H1 (cell line): ENCODE results near the gene ASAP2. TPM values are rescaled to one million over a fixed set of nuclear protein-coding genes. Genes with fewer than 3 reads are reported as not detected.

Experiments
- CTCF ChIA-PET: fragments of 300-600 bp; sonication (Branson Sonifier 250); formaldehyde crosslinking; loops from one replicate; lab custom pipeline; 2021; ENCODE audit not compliant: partially characterized antibody; lab: Charles Lee
- POLR2A ChIA-PET: fragments of 300-600 bp; sonication (Branson Sonifier 250); formaldehyde crosslinking; loops from one replicate; lab custom pipeline; 2021; ENCODE audit warnings: inconsistent platforms; ENCODE audit not compliant: partially characterized antibody; lab: Charles Lee
- DNase-seq, 2 experiments: peaks; one replicate each; pipeline versions ENCODE4 v3.0.0 to v3.0.0-alpha.2; 2010 to 2022; ENCODE audit warnings: low spot score in 2 of 2, low read depth in 1 of 2, mixed read lengths in 1 of 2
- FAIRE-seq: peaks from 2 replicates; lab custom pipeline; 2011; peaks lifted over from hg19 to GRCh38; lab: Jason Lieb, UNC
- H2AFZ ChIP-seq: 2 replicates; pipeline ENCODE4 v1.8.1; 2012; ENCODE audit warnings: low read length, inconsistent platforms
- H2AK5ac ChIP-seq: 2 replicates; pipeline ENCODE4 v1.6.1; 2013; ENCODE audit warnings: low read depth, low read length
- H2BK120ac ChIP-seq: replicated peaks from 2 replicates; pipeline ENCODE3; 2013; ENCODE audit warnings: low read depth, low read length, inconsistent platforms
- H2BK12ac ChIP-seq: 2 replicates; pipeline ENCODE4 v1.6.1; 2013; ENCODE audit warnings: low read depth, low read length
- H2BK15ac ChIP-seq: 2 replicates; pipeline ENCODE4 v1.6.1; 2013; ENCODE audit warnings: low read length
- H2BK20ac ChIP-seq: 2 replicates; pipeline ENCODE4 v1.6.1; 2013; ENCODE audit warnings: low read length
- H2BK5ac ChIP-seq: 2 replicates; pipeline ENCODE4 v1.6.1; 2013; ENCODE audit warnings: low read depth, low read length
- H3K14ac ChIP-seq: 2 replicates; pipeline ENCODE4 v1.6.1; 2013; ENCODE audit warnings: inconsistent platforms; ENCODE audit not compliant: insufficient read length
- H3K18ac ChIP-seq: 2 replicates; pipeline ENCODE4 v1.6.1; 2013; ENCODE audit warnings: low read length; ENCODE audit errors: extremely low read depth
- H3K23ac ChIP-seq: 2 replicates; pipeline ENCODE4 v1.6.1; 2013; ENCODE audit warnings: inconsistent platforms; ENCODE audit not compliant: insufficient read length
- H3K23me2 ChIP-seq: 2 replicates; pipeline ENCODE4 v1.6.1; 2013; ENCODE audit warnings: low read depth, low read length
- H3K27ac ChIP-seq: 2 replicates; pipeline ENCODE4 v1.6.1; 2011; ENCODE audit warnings: low read depth, low read length, inconsistent platforms
- H3K27me3 ChIP-seq, 4 experiments: replicated peaks in 1 of 4; 1 replicate in 1 of 4; 2 replicates in 3 of 4; pipeline versions ENCODE4 v1.6.1 to v1.8.1; 2011 to 2013; ENCODE audit warnings: low read length in 3 of 4, mild to moderate bottlenecking in 3 of 4, inconsistent platforms in 2 of 4, mixed read lengths in 2 of 4, moderate library complexity in 1 of 4; ENCODE audit not compliant: control insufficient read depth in 3 of 4, insufficient read depth in 3 of 4; ENCODE audit errors: extremely low read depth in 1 of 4
- H3K36me3 ChIP-seq, 4 experiments: 2 replicates each; pipeline versions ENCODE4 v1.6.1 to v1.8.1; 2011 to 2013; ENCODE audit warnings: mild to moderate bottlenecking in 4 of 4, low read length in 3 of 4, moderate library complexity in 2 of 4, control low read depth in 1 of 4, inconsistent platforms in 1 of 4; ENCODE audit not compliant: insufficient read depth in 4 of 4, control insufficient read depth in 2 of 4
- H3K4ac ChIP-seq: replicated peaks from 2 replicates; pipeline ENCODE3; 2013; ENCODE audit warnings: low read length, low read depth, mixed read lengths, inconsistent platforms; ENCODE audit not compliant: insufficient read length
- H3K4me1 ChIP-seq, 4 experiments: replicated peaks in 1 of 4; 1 replicate in 1 of 4; 2 replicates in 3 of 4; pipeline versions ENCODE4 v1.6.1 to v1.8.1; 2011 to 2013; ENCODE audit warnings: low read length in 3 of 4, inconsistent platforms in 2 of 4, mixed read lengths in 1 of 4; ENCODE audit not compliant: insufficient read depth in 4 of 4, control insufficient read depth in 3 of 4
- H3K4me2 ChIP-seq, 2 experiments: 2 replicates each; pipeline versions ENCODE4 v1.6.1 to v1.8.1; 2011 to 2013; ENCODE audit warnings: low read depth in 2 of 2, low read length in 2 of 2, control low read depth in 1 of 2, inconsistent platforms in 1 of 2, mild to moderate bottlenecking in 1 of 2; ENCODE audit not compliant: insufficient read depth in 1 of 2
- H3K4me3 ChIP-seq, 4 experiments: fragments of 200-600, 300-600 bp in 1 of 4; sonication (generic), shearing (Covaris generic), sonication (Bioruptor Twin) in 1 of 4; 2 replicates each; pipeline versions ENCODE4 v1.5.1 to v1.8.1; 2011 to 2016; ENCODE audit warnings: low read length in 4 of 4, low read depth in 3 of 4, control low read depth in 2 of 4, inconsistent platforms in 2 of 4, mild to moderate bottlenecking in 2 of 4, mixed read lengths in 1 of 4, moderate library complexity in 1 of 4; ENCODE audit not compliant: insufficient read depth in 2 of 4; ENCODE audit errors: extremely low read depth in 1 of 4
- H3K56ac ChIP-seq: replicated peaks from 2 replicates; pipeline ENCODE3; 2013; ENCODE audit warnings: low read depth, mild to moderate bottlenecking, mixed read lengths, low read length, inconsistent platforms; ENCODE audit not compliant: insufficient read length
- H3K79me1 ChIP-seq: 2 replicates; pipeline ENCODE4 v1.6.1; 2013; ENCODE audit warnings: low read depth, low read length, control low read depth
- H3K79me2 ChIP-seq, 2 experiments: 2 replicates each; pipeline versions ENCODE4 v1.6.1 to v1.8.1; 2012 to 2013; ENCODE audit warnings: low read length in 2 of 2, mild to moderate bottlenecking in 2 of 2, inconsistent platforms in 1 of 2; ENCODE audit not compliant: insufficient read depth in 2 of 2, control insufficient read depth in 1 of 2
- H3K9ac ChIP-seq, 4 experiments: replicated peaks in 1 of 4; 1 replicate in 1 of 4; 2 replicates in 3 of 4; pipeline versions ENCODE4 v1.6.1 to v1.8.1; 2011 to 2013; ENCODE audit warnings: low read depth in 3 of 4, low read length in 3 of 4, control low read depth in 2 of 4, mild to moderate bottlenecking in 2 of 4, moderate library complexity in 2 of 4, inconsistent platforms in 1 of 4; ENCODE audit errors: extremely low read depth in 1 of 4
- H3K9me3 ChIP-seq, 2 experiments: 2 replicates each; pipeline versions ENCODE4 v1.6.1 to v1.8.1; 2012 to 2013; ENCODE audit warnings: mild to moderate bottlenecking in 2 of 2, moderate library complexity in 2 of 2, control low read depth in 1 of 2, inconsistent platforms in 1 of 2, low read depth in 1 of 2, low read length in 1 of 2, mixed read lengths in 1 of 2; ENCODE audit not compliant: insufficient read depth in 2 of 2
- H4K20me1 ChIP-seq, 2 experiments: replicated peaks in 1 of 2; 2 replicates each; pipeline versions ENCODE3 to v1.8.1; 2011 to 2013; ENCODE audit warnings: inconsistent platforms in 2 of 2, low read length in 2 of 2, mild to moderate bottlenecking in 1 of 2; ENCODE audit not compliant: insufficient read depth in 2 of 2, control insufficient read depth in 1 of 2
- H4K5ac ChIP-seq: 2 replicates; pipeline ENCODE4 v1.6.1; 2013; ENCODE audit warnings: low read length, low read depth, mixed read lengths, inconsistent platforms; ENCODE audit not compliant: insufficient read length
- H4K8ac ChIP-seq: 2 replicates; pipeline ENCODE4 v1.8.0; 2013; ENCODE audit warnings: mild to moderate bottlenecking, moderate library complexity, low read length, inconsistent platforms; ENCODE audit not compliant: insufficient read depth; ENCODE audit errors: extremely low read depth
- H4K91ac ChIP-seq: replicated peaks from 2 replicates; pipeline ENCODE3; 2013; ENCODE audit warnings: low read length, mixed read lengths, inconsistent platforms; ENCODE audit not compliant: insufficient read length
- ASH2L ChIP-seq: fragments of 200-600, 300-600 bp; sonication (generic); IDR thresholded peaks from one replicate; pipeline ENCODE4 v1.7.1; 2017; ENCODE audit warnings: low read length
- GABPA ChIP-seq: IDR thresholded peaks from 2 replicates; pipeline ENCODE4 v1.6.1; 2011; ENCODE audit warnings: mild to moderate bottlenecking, low read length, moderate library complexity, borderline replicate concordance; ENCODE audit not compliant: insufficient read depth
- JUN ChIP-seq: IDR thresholded peaks from 2 replicates; pipeline ENCODE4 v1.6.1; 2011; ENCODE audit warnings: low read depth, mild to moderate bottlenecking, improper control_type of control experiment, low read length
- SUZ12 ChIP-seq: fragments of 200-600 bp; sonication (generic); IDR thresholded peaks from 2 replicates; pipeline ENCODE4 v1.6.1; 2012; ENCODE audit warnings: mild to moderate bottlenecking, inconsistent platforms, low read length, moderate library complexity, mixed read lengths
- TAF7 ChIP-seq: optimal IDR thresholded peaks from 2 replicates; pipeline ENCODE3; 2011; ENCODE audit warnings: low read depth, mild to moderate bottlenecking, inconsistent platforms, low read length, moderate library complexity, borderline replicate concordance
- TBP ChIP-seq: IDR thresholded peaks from 2 replicates; pipeline ENCODE4 v1.6.1; 2011; ENCODE audit warnings: low read depth, low read length, improper control_type of control experiment
- WGBS, 2 experiments: shearing (Covaris generic) in 1 of 2; methylation state at CpG; one replicate each; pipeline versions ENCODE4 v1.1.6 to v1.1.7; 2013 to 2015; ENCODE audit warnings: low lambda C conversion rate in 2 of 2, mixed read lengths in 2 of 2, inconsistent platforms in 1 of 2, low coverage in 1 of 2, missing lambda C conversion rate in 1 of 2; ENCODE audit not compliant: insufficient replicate concordance in 2 of 2, insufficient coverage in 1 of 2, insufficient read length in 1 of 2; ENCODE audit errors: extremely low coverage in 1 of 2, missing lambda C conversion rate in 1 of 2; 5-methylcytosine and 5-hydroxymethylcytosine counted together
- polyA plus RNA-seq, 7 experiments: library from polyadenylated mRNA; depleted of rRNA in 3 of 7; stranded (reverse) in 5 of 7; unstranded in 2 of 7; fragments of >200 nt in 5 of 7; fragments of 200-250 nt in 2 of 7; gene quantifications; 1 replicate in 5 of 7; 2 replicates in 1 of 7; 4 replicates in 1 of 7; pipeline versions ENCODE4 v1.2.1 to v1.2.3, GENCODE V29; 2011 to 2013; ENCODE audit warnings: missing spikeins in 2 of 7, mixed read lengths in 2 of 7
- total RNA-seq: library from RNA; stranded (reverse); fragmentation: NEBNext Ultra II Directional; extraction: Animal tissue kit (Norgen Biotek cat#: 25700); gene quantifications from 2 replicates; pipeline ENCODE4 v1.2.1, GENCODE V29; 2021

The ASAP2 gene
- total and polyA plus RNA-seq, 2 of the 8 experiments (the other 6 are each of a cell fraction or from before 2014, with no cell fraction given), result 10.2 to 18.7 TPM

- no peak overlapping the region for H3K56ac ChIP-seq
- 0 out of 2 replicates have a peak overlapping the region, but pooled peaks have one; percentile 92 for H2AK5ac ChIP-seq
- H2BK20ac ChIP-seq, result no peak overlapping the region
- no peak overlapping the region for H4K8ac ChIP-seq
- H3K36me3 ChIP-seq, result no peaks in the 10 kb centered on the region
- H3K4me2 ChIP-seq, result no peak overlapping the region
- no peak overlapping the region for H4K5ac ChIP-seq
- no peak overlapping the region for H2BK120ac ChIP-seq
- H3K18ac ChIP-seq, result no peak overlapping the region
- H3K27ac ChIP-seq, result no peak overlapping the region
- no peaks in the 10 kb centered on the region for H3K23me2 ChIP-seq
- no peak for FAIRE-seq
- CTCF ChIA-PET, result interaction anchor here (0.5 to 2.5 kb wide), 3 partner anchors 11 to 1539 kb away, joined by 3 to 8 read pairs (median 3); no protein-coding TSS in a partner anchor
- H2BK15ac ChIP-seq, result no peak overlapping the region
- H3K4ac ChIP-seq, result no peak overlapping the region
- no peak overlapping the region for H2BK5ac ChIP-seq
- H3K14ac ChIP-seq, result no peak overlapping the region
- H4K20me1 ChIP-seq, result peaks cover under 1 to 5% of the 10 kb centered on the region in 2 experiments
- no peak overlapping the region for H3K23ac ChIP-seq
- peaks cover 0 to 5% (median 2%) of the 10 kb centered on the region in 4 experiments; a peak in 4 of 7 replicates for H3K4me1 ChIP-seq
- DNase-seq, result no peak
- H2BK12ac ChIP-seq, result no peak overlapping the region
- H3K79me2 ChIP-seq, result peaks cover 0 to 45% of the 10 kb centered on the region in 2 experiments; a peak in 3 of 4 replicates
- H4K91ac ChIP-seq, result no peak overlapping the region
- H2AFZ ChIP-seq, result no peak overlapping the region
- POLR2A ChIA-PET, result no interaction called here
- H3K27me3 ChIP-seq, result no peaks in the 10 kb centered on the region; a peak in 1 of 7 replicates
- no peaks in the 10 kb centered on the region for H3K9me3 ChIP-seq
- H3K9ac ChIP-seq, result no peak overlapping the region
- WGBS, 2 experiments, result 91 to 100% methylated on average over 2 to 12 of the region's 12 CpGs
- TF ChIP-seq GABPA, result no peak
- TF ChIP-seq ASH2L, result no peak
- TF ChIP-seq SUZ12, result no peak
- TF ChIP-seq TAF7, result no peak
- TF ChIP-seq JUN, result no peak
- no peak for TF ChIP-seq TBP
- H3K79me1 ChIP-seq, result peaks cover 9% of the 10 kb centered on the region
- H3K4me3 ChIP-seq, result no peak overlapping the region
Measured at GRCh38 chr2:9250498-9251153, 44.0 kb downstream of the ASAP2 start.
